AG09319 (cell line): ENCODE measurements around the gene BZW1.
A peak's percentile ranks its signal among the peaks of the same experiment; 100 is the strongest.

Experiments used
- DNase-seq: peaks from one replicate; pipeline ENCODE4 v3.0.0-alpha.2; 2010; ENCODE audit warnings: low read depth; ENCODE audit errors: extremely low read depth
- CTCF ChIP-seq: IDR thresholded peaks from 2 replicates; pipeline ENCODE4 v1.5.1; 2011; ENCODE audit warnings: low read depth, mild to moderate bottlenecking, inconsistent platforms, low read length, moderate library complexity

The BZW1 gene

GRCh38 chr2:200811333-200812121 is at the start of gene BZW1:
BZW1 (plus strand) TSS chr2:200811910; CDS start chr2:200813218, 1,308 bp downstream.
- peak; percentile 95 for DNase-seq
- TF ChIP-seq CTCF: no peak

DNA sequence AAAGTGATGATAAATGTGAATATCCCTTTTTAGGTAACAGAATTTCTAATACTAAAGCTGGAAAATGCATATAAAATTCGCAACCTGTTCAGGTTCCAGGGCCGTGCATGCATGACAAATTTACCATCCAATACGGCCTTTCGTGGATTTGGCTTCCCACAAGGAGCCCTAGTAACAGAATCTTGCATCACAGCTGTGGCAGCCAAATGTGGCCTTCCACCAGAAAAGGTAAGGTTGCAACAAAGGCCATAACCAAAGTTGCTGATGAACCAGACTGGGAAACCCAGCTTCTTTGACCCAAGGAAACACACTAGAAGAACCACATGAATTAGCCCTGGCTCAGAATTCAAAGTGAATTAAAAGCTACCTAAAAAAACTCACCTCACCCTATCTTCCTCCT is 49.6 kb upstream of the BZW1 start:
- TF ChIP-seq CTCF: no peak
- no peak for DNase-seq

- no peak for TF ChIP-seq CTCF
Measured at GRCh38 chr2:200763422-200763821, 48.3 kb upstream of the BZW1 start.

DNA sequence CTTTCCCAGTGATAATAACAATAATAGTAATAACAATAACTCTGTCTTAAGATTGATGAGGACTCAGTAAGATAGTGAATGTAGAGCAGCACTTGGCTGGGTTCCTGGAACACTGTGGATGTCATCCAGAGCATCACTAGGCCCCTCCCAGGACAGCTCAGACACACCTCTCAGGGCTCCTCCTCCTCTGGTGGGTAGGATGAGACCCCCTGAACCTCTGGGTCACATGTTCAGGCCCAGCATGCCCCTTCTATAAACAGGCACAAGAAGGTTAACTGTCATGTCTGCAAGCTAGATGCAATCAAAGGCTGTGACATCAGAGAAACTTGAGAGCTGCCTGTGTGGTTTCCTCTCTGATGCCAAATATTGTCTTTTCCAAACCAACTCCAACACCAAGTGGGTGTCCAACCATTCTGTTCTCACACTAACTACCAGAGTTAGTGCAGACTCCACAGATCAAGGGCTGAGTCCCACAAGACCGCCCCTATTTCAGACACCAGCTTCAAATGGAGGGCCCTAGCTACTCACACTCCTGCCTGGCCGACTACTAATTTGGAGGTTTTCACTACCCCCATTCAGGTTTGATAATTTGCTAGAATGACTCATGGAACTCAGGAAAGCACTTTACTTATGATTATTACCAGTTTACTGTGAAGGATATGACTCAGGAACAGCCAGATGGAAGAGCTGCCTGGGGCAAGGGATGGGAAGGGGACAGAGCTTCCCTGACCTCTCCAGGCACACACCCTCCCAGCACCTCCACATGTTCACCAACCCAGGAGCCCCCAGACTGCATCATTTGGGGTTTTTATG is 46.4 kb upstream of the BZW1 start:
- no peak for DNase-seq

More at GRCh38 chr2:200763422-200763821, 48.3 kb upstream of the BZW1 start:
- no peak for DNase-seq

GRCh38 chr2:200765995-200766660 is 45.6 kb upstream of the BZW1 start:
- TF ChIP-seq CTCF: no peak
- DNase-seq: no peak

More for the DNA sequence above, 46.4 kb upstream of the BZW1 start:
- no peak for TF ChIP-seq CTCF

DNA sequence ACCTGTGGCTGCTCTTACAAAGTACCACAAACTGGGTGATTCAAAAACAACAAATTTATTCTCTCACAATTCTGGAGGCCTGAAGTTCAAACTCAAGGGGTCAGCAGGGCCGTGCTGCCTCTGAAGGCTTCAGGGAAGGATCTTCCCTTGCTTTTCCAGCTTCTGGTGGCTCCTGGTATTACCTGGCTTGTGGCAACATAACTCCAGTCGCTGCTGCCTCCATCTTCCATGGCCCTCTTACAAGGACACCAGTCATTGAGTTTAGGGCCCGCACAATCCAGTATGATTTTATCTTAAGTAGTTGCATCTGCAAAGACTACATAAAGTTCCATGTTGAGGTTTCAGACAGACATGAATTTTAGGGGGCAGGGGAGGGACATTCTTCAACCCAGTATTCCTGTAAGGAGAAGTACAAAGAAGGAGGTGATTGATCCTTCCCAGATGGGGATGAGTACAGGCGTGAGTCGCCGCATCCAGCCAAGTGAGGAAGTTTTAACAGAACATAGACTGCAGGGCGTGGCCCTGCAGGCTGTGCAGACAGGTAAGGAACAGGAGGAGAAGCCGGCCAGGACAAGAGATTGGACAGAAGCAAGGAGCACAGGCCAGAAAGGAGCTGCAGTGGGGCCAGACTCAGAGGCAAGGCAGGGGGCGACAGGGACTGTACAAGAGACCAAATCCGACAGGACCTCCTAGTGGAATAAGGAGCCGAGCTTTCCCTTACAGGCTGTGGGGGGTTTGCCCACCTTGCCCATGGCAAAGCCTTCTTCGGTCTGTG is 44.4 kb upstream of the BZW1 start:
- no peak for TF ChIP-seq CTCF
- no peak for DNase-seq
